ENCODE results near the gene KAZALD1.
A peak's percentile ranks its signal among the peaks of the same experiment; 100 is the strongest.

DNA sequence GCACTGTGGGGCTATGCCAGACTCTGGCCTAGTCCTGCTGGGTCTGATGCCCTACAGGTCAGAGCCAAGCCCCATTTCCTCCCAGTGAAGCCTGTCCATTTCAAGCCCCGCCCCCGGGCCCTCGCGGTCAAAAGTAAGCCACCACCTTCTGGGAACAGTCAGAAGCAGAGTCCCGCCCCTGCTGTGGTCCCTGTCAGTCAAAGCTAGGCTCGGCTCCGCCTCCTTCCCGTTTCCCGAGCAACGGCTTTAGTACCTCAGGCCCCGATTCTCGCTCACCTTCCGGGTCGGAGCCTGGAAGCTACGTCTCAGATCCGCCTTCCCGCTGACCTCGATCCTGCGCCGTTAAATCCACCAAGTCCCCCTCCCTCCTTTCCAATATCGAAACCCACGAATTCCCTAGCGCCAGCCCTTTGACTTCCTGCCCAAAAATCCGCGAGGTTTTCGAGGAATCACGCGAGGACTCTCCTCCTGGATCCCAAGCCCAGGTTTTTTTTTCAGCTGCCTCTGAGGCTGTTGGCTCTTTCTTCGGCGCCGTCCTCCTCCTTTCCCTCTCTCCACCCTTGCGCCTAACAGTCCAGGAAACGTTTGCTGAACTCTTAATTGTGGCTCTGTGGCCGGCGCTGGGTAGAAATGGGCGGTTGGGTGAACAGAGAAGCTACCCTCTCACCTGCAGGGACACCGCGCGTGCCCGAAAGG is 19.0 kb upstream of the KAZALD1 start:
- no peak for TF ChIP-seq ZBTB21 (tag by site-specific recombination; IDR thresholded peaks at IDR 0.05)
- TF ChIP-seq, protein P1, sequence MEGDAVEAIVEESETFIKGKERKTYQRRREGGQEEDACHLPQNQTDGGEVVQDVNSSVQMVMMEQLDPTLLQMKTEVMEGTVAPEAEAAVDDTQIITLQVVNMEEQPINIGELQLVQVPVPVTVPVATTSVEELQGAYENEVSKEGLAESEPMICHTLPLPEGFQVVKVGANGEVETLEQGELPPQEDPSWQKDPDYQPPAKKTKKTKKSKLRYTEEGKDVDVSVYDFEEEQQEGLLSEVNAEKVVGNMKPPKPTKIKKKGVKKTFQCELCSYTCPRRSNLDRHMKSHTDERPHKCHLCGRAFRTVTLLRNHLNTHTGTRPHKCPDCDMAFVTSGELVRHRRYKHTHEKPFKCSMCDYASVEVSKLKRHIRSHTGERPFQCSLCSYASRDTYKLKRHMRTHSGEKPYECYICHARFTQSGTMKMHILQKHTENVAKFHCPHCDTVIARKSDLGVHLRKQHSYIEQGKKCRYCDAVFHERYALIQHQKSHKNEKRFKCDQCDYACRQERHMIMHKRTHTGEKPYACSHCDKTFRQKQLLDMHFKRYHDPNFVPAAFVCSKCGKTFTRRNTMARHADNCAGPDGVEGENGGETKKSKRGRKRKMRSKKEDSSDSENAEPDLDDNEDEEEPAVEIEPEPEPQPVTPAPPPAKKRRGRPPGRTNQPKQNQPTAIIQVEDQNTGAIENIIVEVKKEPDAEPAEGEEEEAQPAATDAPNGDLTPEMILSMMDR (tag by site-specific recombination; IDR thresholded peaks at IDR 0.05), result no peak
- no peak for TF ChIP-seq ZNF707 (tag by site-specific recombination; IDR thresholded peaks at IDR 0.05)
- TF ChIP-seq ZFHX2 (tag by site-specific recombination; conservative IDR thresholded peaks at IDR 0.05), result 0 out of 2 replicates have a peak, but pooled peaks have one; percentile 9
- TF ChIP-seq, protein P2, sequence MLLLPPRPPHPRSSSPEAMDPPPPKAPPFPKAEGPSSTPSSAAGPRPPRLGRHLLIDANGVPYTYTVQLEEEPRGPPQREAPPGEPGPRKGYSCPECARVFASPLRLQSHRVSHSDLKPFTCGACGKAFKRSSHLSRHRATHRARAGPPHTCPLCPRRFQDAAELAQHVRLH (tag by site-specific recombination; IDR thresholded peaks at IDR 0.05), result 0 out of 2 replicates have a peak, but pooled peaks have one; percentile 23
- TF ChIP-seq KLF9 (tag by site-specific recombination; IDR thresholded peaks at IDR 0.05; ENCODE audit: low read depth), result no peak; the same call in 1 of the 2 replicates
- no peak for TF ChIP-seq ZNF391 (tag by site-specific recombination; IDR thresholded peaks at IDR 0.05; ENCODE audit: borderline replicate concordance, low read depth)
- TF ChIP-seq, protein P3, sequence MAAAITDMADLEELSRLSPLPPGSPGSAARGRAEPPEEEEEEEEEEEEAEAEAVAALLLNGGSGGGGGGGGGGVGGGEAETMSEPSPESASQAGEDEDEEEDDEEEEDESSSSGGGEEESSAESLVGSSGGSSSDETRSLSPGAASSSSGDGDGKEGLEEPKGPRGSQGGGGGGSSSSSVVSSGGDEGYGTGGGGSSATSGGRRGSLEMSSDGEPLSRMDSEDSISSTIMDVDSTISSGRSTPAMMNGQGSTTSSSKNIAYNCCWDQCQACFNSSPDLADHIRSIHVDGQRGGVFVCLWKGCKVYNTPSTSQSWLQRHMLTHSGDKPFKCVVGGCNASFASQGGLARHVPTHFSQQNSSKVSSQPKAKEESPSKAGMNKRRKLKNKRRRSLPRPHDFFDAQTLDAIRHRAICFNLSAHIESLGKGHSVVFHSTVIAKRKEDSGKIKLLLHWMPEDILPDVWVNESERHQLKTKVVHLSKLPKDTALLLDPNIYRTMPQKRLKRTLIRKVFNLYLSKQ (tag by site-specific recombination; IDR thresholded peaks at IDR 0.05; ENCODE audit: borderline replicate concordance), result no peak
- TF ChIP-seq, protein P4, sequence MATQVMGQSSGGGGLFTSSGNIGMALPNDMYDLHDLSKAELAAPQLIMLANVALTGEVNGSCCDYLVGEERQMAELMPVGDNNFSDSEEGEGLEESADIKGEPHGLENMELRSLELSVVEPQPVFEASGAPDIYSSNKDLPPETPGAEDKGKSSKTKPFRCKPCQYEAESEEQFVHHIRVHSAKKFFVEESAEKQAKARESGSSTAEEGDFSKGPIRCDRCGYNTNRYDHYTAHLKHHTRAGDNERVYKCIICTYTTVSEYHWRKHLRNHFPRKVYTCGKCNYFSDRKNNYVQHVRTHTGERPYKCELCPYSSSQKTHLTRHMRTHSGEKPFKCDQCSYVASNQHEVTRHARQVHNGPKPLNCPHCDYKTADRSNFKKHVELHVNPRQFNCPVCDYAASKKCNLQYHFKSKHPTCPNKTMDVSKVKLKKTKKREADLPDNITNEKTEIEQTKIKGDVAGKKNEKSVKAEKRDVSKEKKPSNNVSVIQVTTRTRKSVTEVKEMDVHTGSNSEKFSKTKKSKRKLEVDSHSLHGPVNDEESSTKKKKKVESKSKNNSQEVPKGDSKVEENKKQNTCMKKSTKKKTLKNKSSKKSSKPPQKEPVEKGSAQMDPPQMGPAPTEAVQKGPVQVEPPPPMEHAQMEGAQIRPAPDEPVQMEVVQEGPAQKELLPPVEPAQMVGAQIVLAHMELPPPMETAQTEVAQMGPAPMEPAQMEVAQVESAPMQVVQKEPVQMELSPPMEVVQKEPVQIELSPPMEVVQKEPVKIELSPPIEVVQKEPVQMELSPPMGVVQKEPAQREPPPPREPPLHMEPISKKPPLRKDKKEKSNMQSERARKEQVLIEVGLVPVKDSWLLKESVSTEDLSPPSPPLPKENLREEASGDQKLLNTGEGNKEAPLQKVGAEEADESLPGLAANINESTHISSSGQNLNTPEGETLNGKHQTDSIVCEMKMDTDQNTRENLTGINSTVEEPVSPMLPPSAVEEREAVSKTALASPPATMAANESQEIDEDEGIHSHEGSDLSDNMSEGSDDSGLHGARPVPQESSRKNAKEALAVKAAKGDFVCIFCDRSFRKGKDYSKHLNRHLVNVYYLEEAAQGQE (tag by site-specific recombination; IDR thresholded peaks at IDR 0.05), result no peak
- TF ChIP-seq MZF1 (tag by site-specific recombination; IDR thresholded peaks at IDR 0.05; ENCODE audit: borderline replicate concordance), result peak; percentile 67; the same call in 1 of the 2 replicates
- no peak for TF ChIP-seq ZNF510 (tag by site-specific recombination; IDR thresholded peaks at IDR 0.05; ENCODE audit: insufficient replicate concordance)

Measured in HEK293 (cell line).